NK-92 (cell line): ENCODE data around the gene DNMT3B.
"Not testable (repeated sequence)": the region's sequence is repeated elsewhere in the genome, so short reads cannot be mapped to it uniquely, and the experiment has no call there.

Source experiments
- DNase-seq: peaks from one replicate; lab custom pipeline; 2025; ENCODE audit not compliant: unreplicated experiment; lab: John Stamatoyannopoulos, UW

DNMT3B gene

GRCh38 chr20:32762754-32763201, 593 bp downstream of the DNMT3B start:
- DNase-seq = no peak

- no peak for DNase-seq
These were observed 1.2 kb downstream of the DNMT3B start for GRCh38 chr20:32763202-32764004.

- no peak for DNase-seq
These were observed 2.1 kb downstream of the DNMT3B start for GRCh38 chr20:32764005-32764960.

GRCh38 chr20:32765230-32765875, 3.2 kb downstream of the DNMT3B start:
- DNase-seq = not testable (repeated sequence)

- no peak for DNase-seq
These were observed 5.4 kb downstream of the DNMT3B start for GRCh38 chr20:32767418-32768198.

GRCh38 chr20:32772046-32772445, 9.9 kb downstream of the DNMT3B start:
- no peak for DNase-seq

- no peak for DNase-seq
These were observed 11.0 kb downstream of the DNMT3B start for GRCh38 chr20:32773223-32773622.

GRCh38 chr20:32773855-32774254, 11.7 kb downstream of the DNMT3B start:
- no peak for DNase-seq

- no peak for DNase-seq
These were observed 13.3 kb downstream of the DNMT3B start for GRCh38 chr20:32775336-32775991.

GRCh38 chr20:32777177-32777956, 15.2 kb downstream of the DNMT3B start:
- DNase-seq = no peak

- DNase-seq = no peak
These were observed 17.5 kb downstream of the DNMT3B start for GRCh38 chr20:32779500-32780211.

- DNase-seq = no peak
These were observed 18.1 kb downstream of the DNMT3B start for GRCh38 chr20:32780278-32780677.

GRCh38 chr20:32780749-32781655, 18.8 kb downstream of the DNMT3B start:
- DNase-seq = no peak

- no peak for DNase-seq
These were observed 22.3 kb downstream of the DNMT3B start for GRCh38 chr20:32784369-32785080.

- DNase-seq = no peak
These were observed 24.0 kb downstream of the DNMT3B start for GRCh38 chr20:32786059-32786760.

- no peak for DNase-seq
These were observed 25.0 kb downstream of the DNMT3B start for GRCh38 chr20:32787168-32787567.
